HUDEP-2 (cell line): ENCODE data around the gene CACNA1A.
A peak's percentile ranks its signal among the peaks of the same experiment; 100 is the strongest.
"Not testable (repeated sequence)": the region's sequence is repeated elsewhere in the genome, so short reads cannot be mapped to it uniquely, and the experiment has no call there.

Source experiments
- DNase-seq, 76 experiments: peaks; one replicate each; lab custom pipeline; 2025; ENCODE audit not compliant: unreplicated experiment in 76 of 76; lab: John Stamatoyannopoulos, UW

Gene CACNA1A

GRCh38 chr19:13506471-13506820, at the start of gene CACNA1A:
TSS of gene CACNA1A (minus strand) at chr19:13506479. CDS start at chr19:13506224, 255 bp downstream.
- no peak for DNase-seq

- DNase-seq = no peak
Observed at GRCh38 chr19:13554506-13555240, 48.4 kb upstream of the CACNA1A start.

- no peak for DNase-seq
Observed at GRCh38 chr19:13553880-13554400, 47.7 kb upstream of the CACNA1A start.

GRCh38 chr19:13548131-13548530, 41.9 kb upstream of the CACNA1A start:
- no peak for DNase-seq

- DNase-seq = no peak
Observed at GRCh38 chr19:13547102-13547501, 40.8 kb upstream of the CACNA1A start.

- DNase-seq = no peak
Observed at GRCh38 chr19:13544423-13544822, 38.1 kb upstream of the CACNA1A start.

GRCh38 chr19:13541554-13541953, 35.3 kb upstream of the CACNA1A start:
- DNase-seq = no peak

GRCh38 chr19:13539332-13539731, 33.1 kb upstream of the CACNA1A start:
- no peak for DNase-seq

GRCh38 chr19:13538601-13539253, 32.4 kb upstream of the CACNA1A start:
- peak in 1 of 76 experiments; percentile 24 for DNase-seq

GRCh38 chr19:13537454-13537853, 31.2 kb upstream of the CACNA1A start:
- DNase-seq = no peak

- no peak for DNase-seq
Observed at GRCh38 chr19:13530720-13531119, 24.4 kb upstream of the CACNA1A start.

- not testable (repeated sequence) for DNase-seq
Observed at GRCh38 chr19:13529721-13530120, 23.4 kb upstream of the CACNA1A start.

GRCh38 chr19:13526552-13526951, 20.3 kb upstream of the CACNA1A start:
- DNase-seq = peak in 11 of 76 experiments; percentile 3 to 25 (median 6)

GRCh38 chr19:13521066-13521465, 14.8 kb upstream of the CACNA1A start:
- no peak for DNase-seq

- no peak for DNase-seq
Observed at GRCh38 chr19:13511947-13512346, 5.7 kb upstream of the CACNA1A start.

GRCh38 chr19:13507053-13507611, 853 bp upstream of the CACNA1A start:
- DNase-seq = no peak

GRCh38 chr19:13505761-13506470, 363 bp downstream of the CACNA1A start:
- DNase-seq = no peak

GRCh38 chr19:13505164-13505695, 1.0 kb downstream of the CACNA1A start:
- DNase-seq = no peak

GRCh38 chr19:13503570-13504235, 2.6 kb downstream of the CACNA1A start:
- DNase-seq = peak in 1 of 76 experiments; percentile 7

GRCh38 chr19:13502231-13502630, 4.0 kb downstream of the CACNA1A start:
- no peak for DNase-seq
